ENCODE results near the gene GGACT. TPM values are rescaled to one million over a fixed set of nuclear protein-coding genes. Genes with fewer than 3 reads are reported as not detected.
"Not testable (repeated sequence)": the region's sequence is repeated elsewhere in the genome, so short reads cannot be mapped to it uniquely, and the experiment has no call there.

GGACT gene
- total RNA-seq, 1 donor from 2014 or later = 3.7 TPM

DNA sequence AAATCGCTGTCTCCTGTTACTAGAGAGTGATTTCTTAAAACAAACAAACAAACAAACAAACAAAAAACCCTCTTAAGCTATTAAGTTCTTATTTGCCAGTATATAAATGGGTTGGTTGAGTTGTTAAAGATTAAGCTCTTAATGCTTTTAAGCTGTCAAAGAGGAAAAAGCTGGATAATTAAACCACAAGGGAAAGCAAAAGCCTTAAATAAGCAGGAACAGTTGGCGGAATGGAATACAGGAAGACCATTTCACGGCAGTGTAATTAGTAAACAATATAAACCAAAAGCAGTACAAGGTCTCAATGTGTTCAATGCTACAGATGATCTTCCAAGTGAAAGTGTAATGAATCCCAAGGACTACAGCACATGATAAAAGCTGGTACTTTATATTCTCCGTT lies 32.2 kb upstream of the GGACT start:
- Histone ChIP-seq H3K4me1 (ENCODE audit: control insufficient read depth in 3 of 3, insufficient read depth in 3 of 3, low read length in 3 of 3) (no peaks in the 10 kb centered on the region), H3K4me3 (ENCODE audit: low read length in 3 of 3) (no peak overlapping the region), H3K9me3 (ENCODE audit: control insufficient read depth in 3 of 3, low read length in 3 of 3) (no peaks in the 10 kb centered on the region), H3K9ac (ENCODE audit: low read depth in 1 of 3, low read length in 3 of 3) (no peak overlapping the region), H3K27me3 (ENCODE audit: control insufficient read depth in 3 of 3, insufficient read depth in 3 of 3, low read length in 3 of 3) (peaks cover 0 to 2% (median 0%) of the 10 kb centered on the region in 3 donors), H3K27ac (ENCODE audit: low read depth, low read length) (no peak overlapping the region), H3K36me3 (ENCODE audit: control insufficient read depth in 3 of 3, insufficient read depth in 3 of 3, low read length in 3 of 3) (peaks cover 0 to 4% (median 3%) of the 10 kb centered on the region in 3 donors)

GRCh38 chr13:100619940-100620339 lies 31.4 kb upstream of the GGACT start:
- Histone ChIP-seq H3K4me1 (ENCODE audit: control insufficient read depth in 3 of 3, insufficient read depth in 3 of 3, low read length in 3 of 3) (no peaks in the 10 kb centered on the region), H3K36me3 (ENCODE audit: control insufficient read depth in 3 of 3, insufficient read depth in 3 of 3, low read length in 3 of 3) (peaks cover 0 to 4% (median 0%) of the 10 kb centered on the region in 3 donors), H3K9ac (ENCODE audit: low read depth in 1 of 3, low read length in 3 of 3) (no peak overlapping the region), H3K27me3 (ENCODE audit: control insufficient read depth in 3 of 3, insufficient read depth in 3 of 3, low read length in 3 of 3) (peaks cover 0 to 2% (median 0%) of the 10 kb centered on the region in 3 donors), H3K27ac (ENCODE audit: low read depth, low read length) (no peak overlapping the region), H3K9me3 (ENCODE audit: control insufficient read depth in 3 of 3, low read length in 3 of 3) (no peaks in the 10 kb centered on the region), H3K4me3 (ENCODE audit: low read length in 3 of 3) (no peak overlapping the region)

DNA sequence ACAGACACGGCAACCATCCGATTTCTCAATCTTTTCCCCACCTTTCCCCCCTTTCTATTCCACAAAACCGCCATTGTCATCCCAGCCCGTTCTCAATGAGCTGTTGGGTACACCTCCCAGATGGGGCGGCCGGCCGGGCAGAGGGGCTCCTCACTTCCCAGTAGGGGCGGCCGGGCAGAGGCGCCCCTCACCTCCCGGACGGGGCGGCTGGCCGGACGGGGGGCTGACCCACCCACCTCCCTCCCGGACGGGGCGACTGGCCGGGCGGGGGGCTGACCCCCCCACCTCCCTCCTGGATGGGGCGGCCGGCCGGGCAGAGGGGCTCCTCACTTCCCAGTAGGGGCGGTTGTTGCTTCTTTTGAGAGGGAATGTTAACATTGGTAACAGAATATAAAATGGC lies 30.3 kb upstream of the GGACT start:
- not testable (repeated sequence) for H3K27me3 ChIP-seq (ENCODE audit: control insufficient read depth in 3 of 3, insufficient read depth in 3 of 3, low read length in 3 of 3); H3K9ac ChIP-seq (ENCODE audit: low read depth in 1 of 3, low read length in 3 of 3); H3K4me3 ChIP-seq (ENCODE audit: low read length in 3 of 3); H3K4me1 ChIP-seq (ENCODE audit: control insufficient read depth in 3 of 3, insufficient read depth in 3 of 3, low read length in 3 of 3); H3K9me3 ChIP-seq (ENCODE audit: control insufficient read depth in 3 of 3, low read length in 3 of 3); H3K27ac ChIP-seq (ENCODE audit: low read depth, low read length); H3K36me3 ChIP-seq (ENCODE audit: control insufficient read depth in 3 of 3, insufficient read depth in 3 of 3, low read length in 3 of 3)

- H3K4me3 ChIP-seq (ENCODE audit: low read length in 3 of 3) = no peak overlapping the region
- H3K9me3 ChIP-seq (ENCODE audit: control insufficient read depth in 3 of 3, low read length in 3 of 3) = no peaks in the 10 kb centered on the region
- H3K27me3 ChIP-seq (ENCODE audit: control insufficient read depth in 3 of 3, insufficient read depth in 3 of 3, low read length in 3 of 3) = no peaks in the 10 kb centered on the region
- H3K9ac ChIP-seq (ENCODE audit: low read depth in 1 of 3, low read length in 3 of 3) = no peak overlapping the region
- no peak overlapping the region for H3K27ac ChIP-seq (ENCODE audit: low read depth, low read length)
- peaks cover 0 to 2% (median 0%) of the 10 kb centered on the region in 3 donors for H3K36me3 ChIP-seq (ENCODE audit: control insufficient read depth in 3 of 3, insufficient read depth in 3 of 3, low read length in 3 of 3)
- peaks cover 14 to 17% (median 16%) of the 10 kb centered on the region in 3 donors for H3K4me1 ChIP-seq (ENCODE audit: control insufficient read depth in 3 of 3, insufficient read depth in 3 of 3, low read length in 3 of 3)
Observed at GRCh38 chr13:100613031-100613430, 24.4 kb upstream of the GGACT start.

- Histone ChIP-seq H3K9me3 (ENCODE audit: control insufficient read depth in 3 of 3, low read length in 3 of 3) (no peaks in the 10 kb centered on the region), H3K9ac (ENCODE audit: low read depth in 1 of 3, low read length in 3 of 3) (no peak overlapping the region), H3K4me1 (ENCODE audit: control insufficient read depth in 3 of 3, insufficient read depth in 3 of 3, low read length in 3 of 3) (peaks cover 14 to 17% (median 16%) of the 10 kb centered on the region in 3 donors), H3K27ac (ENCODE audit: low read depth, low read length) (no peak overlapping the region), H3K4me3 (ENCODE audit: low read length in 3 of 3) (no peak overlapping the region), H3K36me3 (ENCODE audit: control insufficient read depth in 3 of 3, insufficient read depth in 3 of 3, low read length in 3 of 3) (peaks cover 0 to 2% (median 1%) of the 10 kb centered on the region in 3 donors), H3K27me3 (ENCODE audit: control insufficient read depth in 3 of 3, insufficient read depth in 3 of 3, low read length in 3 of 3) (no peaks in the 10 kb centered on the region)
Observed at GRCh38 chr13:100611678-100612492, 23.3 kb upstream of the GGACT start.

- Histone ChIP-seq H3K4me3 (ENCODE audit: low read length in 3 of 3) (no peak overlapping the region), H3K27me3 (ENCODE audit: control insufficient read depth in 3 of 3, insufficient read depth in 3 of 3, low read length in 3 of 3) (no peaks in the 10 kb centered on the region), H3K4me1 (ENCODE audit: control insufficient read depth in 3 of 3, insufficient read depth in 3 of 3, low read length in 3 of 3) (peaks cover 14 to 17% (median 16%) of the 10 kb centered on the region in 3 donors), H3K9ac (ENCODE audit: low read depth in 1 of 3, low read length in 3 of 3) (no peak overlapping the region), H3K27ac (ENCODE audit: low read depth, low read length) (no peak overlapping the region), H3K9me3 (ENCODE audit: control insufficient read depth in 3 of 3, low read length in 3 of 3) (no peaks in the 10 kb centered on the region), H3K36me3 (ENCODE audit: control insufficient read depth in 3 of 3, insufficient read depth in 3 of 3, low read length in 3 of 3) (peaks cover 0 to 2% (median 1%) of the 10 kb centered on the region in 3 donors)
Observed at GRCh38 chr13:100610391-100611347, 22.1 kb upstream of the GGACT start.

DNA sequence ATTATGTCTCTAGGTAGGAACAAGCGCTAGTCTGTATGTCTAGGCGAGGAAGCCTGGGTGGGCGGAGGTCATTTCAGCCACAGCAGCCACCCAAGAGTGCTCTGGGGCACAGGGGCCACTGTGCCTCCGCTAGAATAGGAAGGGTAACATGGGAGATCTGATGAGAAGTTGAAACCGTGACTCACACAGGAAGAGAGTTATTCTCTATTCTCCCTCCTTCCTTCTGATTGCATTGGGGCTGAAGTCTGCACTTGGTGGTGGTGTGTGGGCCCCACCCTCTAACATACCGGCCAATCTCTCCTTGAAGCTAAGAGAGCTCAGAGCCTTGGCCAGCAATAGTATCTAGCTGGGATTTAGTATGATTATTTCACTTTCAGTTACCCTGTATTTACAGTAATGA lies 20.3 kb upstream of the GGACT start:
- H3K27me3 ChIP-seq (ENCODE audit: control insufficient read depth in 3 of 3, insufficient read depth in 3 of 3, low read length in 3 of 3) = no peaks in the 10 kb centered on the region
- no peaks in the 10 kb centered on the region for H3K9me3 ChIP-seq (ENCODE audit: control insufficient read depth in 3 of 3, low read length in 3 of 3)
- H3K27ac ChIP-seq (ENCODE audit: low read depth, low read length) = no peak overlapping the region
- no peak overlapping the region for H3K9ac ChIP-seq (ENCODE audit: low read depth in 1 of 3, low read length in 3 of 3)
- peaks cover 0 to 2% (median 1%) of the 10 kb centered on the region in 3 donors for H3K36me3 ChIP-seq (ENCODE audit: control insufficient read depth in 3 of 3, insufficient read depth in 3 of 3, low read length in 3 of 3)
- no peak overlapping the region for H3K4me3 ChIP-seq (ENCODE audit: low read length in 3 of 3)
- peaks cover 14 to 17% (median 16%) of the 10 kb centered on the region in 3 donors for H3K4me1 ChIP-seq (ENCODE audit: control insufficient read depth in 3 of 3, insufficient read depth in 3 of 3, low read length in 3 of 3)

- no peak overlapping the region for H3K9ac ChIP-seq (ENCODE audit: low read depth in 1 of 3, low read length in 3 of 3)
- no peaks in the 10 kb centered on the region for H3K9me3 ChIP-seq (ENCODE audit: control insufficient read depth in 3 of 3, low read length in 3 of 3)
- H3K36me3 ChIP-seq (ENCODE audit: control insufficient read depth in 3 of 3, insufficient read depth in 3 of 3, low read length in 3 of 3) = peaks cover 0 to 2% (median 1%) of the 10 kb centered on the region in 3 donors
- H3K27me3 ChIP-seq (ENCODE audit: control insufficient read depth in 3 of 3, insufficient read depth in 3 of 3, low read length in 3 of 3) = no peaks in the 10 kb centered on the region
- H3K27ac ChIP-seq (ENCODE audit: low read depth, low read length) = no peak overlapping the region
- no peak overlapping the region for H3K4me3 ChIP-seq (ENCODE audit: low read length in 3 of 3)
- H3K4me1 ChIP-seq (ENCODE audit: control insufficient read depth in 3 of 3, insufficient read depth in 3 of 3, low read length in 3 of 3) = peaks cover 14 to 17% (median 16%) of the 10 kb centered on the region in 3 donors
Observed at GRCh38 chr13:100608489-100608888, 19.9 kb upstream of the GGACT start.

DNA sequence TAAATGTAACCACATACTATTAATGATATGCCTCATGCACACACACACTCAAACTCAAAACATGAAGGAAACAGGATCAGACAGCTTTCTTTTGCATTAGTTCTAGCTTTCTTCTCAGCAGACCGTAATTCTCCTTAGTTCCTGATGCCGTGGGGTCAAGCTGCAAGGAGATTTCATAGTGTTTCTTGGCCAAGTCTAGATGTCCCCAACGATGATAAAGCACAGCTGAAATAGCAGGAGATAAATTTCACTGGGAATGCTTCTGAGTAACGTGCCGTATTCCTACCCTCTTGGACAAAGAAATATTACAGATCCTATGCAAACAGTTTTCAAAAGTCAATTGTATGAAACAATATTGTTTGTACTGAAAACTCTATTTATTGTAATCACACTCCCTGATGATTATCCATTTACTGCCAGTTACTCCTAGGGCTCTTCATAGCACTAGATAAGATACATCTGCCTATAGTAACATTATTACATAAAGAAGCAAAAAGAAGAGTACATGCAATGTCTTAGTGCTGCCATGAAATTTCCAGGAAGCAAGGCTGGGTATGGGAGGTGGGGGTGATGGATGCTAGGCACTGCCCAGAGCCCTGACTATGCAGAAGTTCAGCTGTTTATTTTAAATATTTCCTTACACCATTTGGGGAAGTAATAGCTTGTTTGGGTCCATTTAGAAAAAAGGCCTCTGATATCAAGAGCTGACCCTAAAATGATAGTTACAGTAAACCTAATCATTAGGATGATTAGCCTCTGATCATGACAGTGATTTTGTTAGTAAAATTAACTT lies 16.5 kb upstream of the GGACT start:
- H3K4me3 ChIP-seq (ENCODE audit: low read length in 3 of 3) = no peak overlapping the region
- H3K36me3 ChIP-seq (ENCODE audit: control insufficient read depth in 3 of 3, insufficient read depth in 3 of 3, low read length in 3 of 3) = peaks cover 0 to 2% (median 1%) of the 10 kb centered on the region in 3 donors
- H3K4me1 ChIP-seq (ENCODE audit: control insufficient read depth in 3 of 3, insufficient read depth in 3 of 3, low read length in 3 of 3) = peaks cover 0 to 2% (median under 1%) of the 10 kb centered on the region in 3 donors
- no peaks in the 10 kb centered on the region for H3K9me3 ChIP-seq (ENCODE audit: control insufficient read depth in 3 of 3, low read length in 3 of 3)
- H3K9ac ChIP-seq (ENCODE audit: low read depth in 1 of 3, low read length in 3 of 3) = no peak overlapping the region
- no peaks in the 10 kb centered on the region for H3K27me3 ChIP-seq (ENCODE audit: control insufficient read depth in 3 of 3, insufficient read depth in 3 of 3, low read length in 3 of 3)
- no peak overlapping the region for H3K27ac ChIP-seq (ENCODE audit: low read depth, low read length)
